ENCODE measurements around the gene UNC13D.

Gene UNC13D

DNA sequence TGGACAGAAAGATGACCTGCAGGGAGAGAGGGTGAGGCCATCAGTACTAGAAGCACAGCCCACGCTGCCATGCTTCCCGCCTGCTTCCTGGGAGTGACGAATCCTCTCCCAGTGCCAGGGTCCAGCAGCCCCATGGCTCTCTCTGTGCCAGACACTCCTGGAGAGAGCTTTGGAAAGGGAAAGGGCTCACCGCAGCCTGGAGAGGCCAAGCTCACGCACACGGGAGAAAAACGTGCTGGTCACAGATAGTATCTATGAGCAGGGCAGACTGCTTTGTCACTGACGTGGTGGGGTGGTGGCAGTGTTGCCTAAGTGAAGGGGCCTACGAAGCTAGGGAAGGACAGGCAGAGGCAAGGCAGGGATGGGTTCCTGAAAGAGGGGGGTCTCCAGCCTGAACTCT, 5.5 kb upstream of the UNC13D start:
- no peak for DNase-seq

DNA sequence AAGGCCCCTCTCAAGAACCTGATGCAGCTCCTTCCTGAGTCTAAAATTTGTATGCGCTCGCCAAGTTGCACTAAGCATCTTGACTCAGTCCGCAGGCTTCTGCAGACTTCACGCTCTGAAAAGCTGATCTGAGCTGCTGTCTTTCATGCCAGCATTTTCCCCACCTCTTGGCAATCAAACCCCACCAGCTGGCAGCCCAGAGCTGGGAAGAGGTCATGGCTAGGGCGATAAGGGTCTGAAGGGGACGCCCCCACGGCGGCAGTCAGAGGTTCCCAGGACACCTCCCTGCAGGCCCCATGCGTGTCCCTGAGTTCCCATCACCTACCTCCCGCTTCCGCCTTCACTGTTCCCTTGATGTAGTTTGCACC, 5.1 kb upstream of the UNC13D start:
- DNase-seq = no peak

DNA sequence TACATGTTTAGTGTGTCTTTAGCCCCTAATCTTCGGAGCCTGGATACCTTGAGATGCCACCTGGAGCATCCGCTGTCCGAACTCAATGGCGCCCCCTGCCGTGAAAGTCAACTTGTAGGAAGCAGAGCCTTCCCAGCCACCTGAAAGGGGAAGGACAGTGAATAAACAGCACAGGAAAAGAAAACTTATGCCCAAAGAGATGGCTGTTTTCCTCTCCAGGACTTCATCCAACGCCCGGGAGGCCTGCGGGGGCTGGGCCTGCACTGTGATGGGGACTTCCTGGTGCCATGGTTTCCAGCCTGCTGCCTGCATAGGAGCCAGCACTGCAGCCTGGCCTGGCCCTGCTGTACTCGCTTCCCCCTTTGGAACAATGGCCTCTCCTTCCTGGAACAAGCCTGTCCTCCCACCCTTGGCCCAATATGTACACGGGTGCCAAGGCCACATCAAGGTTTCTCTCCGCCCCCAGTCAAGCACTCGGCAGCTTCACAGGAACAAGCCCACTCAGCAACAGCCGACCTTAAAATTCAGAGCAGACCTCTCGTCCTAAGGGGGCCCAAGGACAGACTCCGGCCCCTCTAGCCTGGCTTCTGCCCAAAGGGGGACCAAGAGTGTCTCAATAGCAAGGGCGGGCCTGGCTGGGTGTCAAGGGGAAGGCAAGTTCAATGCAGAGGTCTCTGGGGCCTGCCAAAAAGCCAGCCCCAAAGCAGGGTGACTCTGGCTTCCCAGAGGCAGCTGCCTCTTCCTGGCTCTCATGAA, 4.5 kb upstream of the UNC13D start:
- peak; percentile 27 for DNase-seq

DNA sequence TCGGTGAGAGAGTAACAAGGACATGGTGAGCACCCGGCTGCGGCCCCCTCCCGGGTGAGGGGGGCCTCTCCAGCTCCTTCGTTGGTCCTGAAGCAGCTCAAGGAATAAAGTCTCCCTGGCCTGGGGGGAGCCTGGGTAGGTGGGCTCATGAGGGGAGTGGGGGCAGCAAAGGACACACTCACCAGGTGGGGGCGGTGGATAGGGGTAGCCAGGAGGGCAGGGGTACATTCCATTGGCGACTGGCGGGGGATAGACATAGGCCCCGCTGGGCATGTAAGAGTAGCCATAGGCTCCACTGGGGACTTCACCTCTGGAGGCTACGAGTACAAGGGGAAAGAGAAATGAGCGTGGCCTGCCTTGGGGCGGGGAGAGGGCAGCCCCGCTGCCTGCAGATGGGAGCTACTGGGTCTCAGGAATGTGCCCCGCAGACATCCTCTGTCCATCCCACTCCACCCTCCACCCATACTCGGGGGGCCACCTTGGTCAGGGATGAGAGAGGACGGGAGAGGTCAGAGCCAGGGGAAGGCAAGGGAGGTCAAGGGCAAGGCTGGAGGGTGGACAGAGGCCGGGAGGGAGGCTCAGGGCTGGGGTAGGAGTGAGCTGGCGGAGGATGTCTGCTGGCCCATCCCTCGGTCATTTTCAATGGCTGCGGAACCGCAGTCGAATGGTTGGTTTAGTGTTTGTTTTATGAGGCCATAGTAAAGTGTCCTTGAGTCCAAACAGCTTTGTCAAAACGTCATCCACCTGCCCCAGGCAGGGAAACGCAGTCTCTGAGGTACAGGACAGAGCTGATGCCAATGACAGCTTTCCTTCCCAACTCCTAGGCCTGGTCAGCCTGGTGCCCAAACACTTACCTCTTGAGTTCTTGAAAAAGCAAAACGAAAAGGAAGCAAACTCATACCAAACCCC, 3.7 kb upstream of the UNC13D start:
- no peak for DNase-seq

DNA sequence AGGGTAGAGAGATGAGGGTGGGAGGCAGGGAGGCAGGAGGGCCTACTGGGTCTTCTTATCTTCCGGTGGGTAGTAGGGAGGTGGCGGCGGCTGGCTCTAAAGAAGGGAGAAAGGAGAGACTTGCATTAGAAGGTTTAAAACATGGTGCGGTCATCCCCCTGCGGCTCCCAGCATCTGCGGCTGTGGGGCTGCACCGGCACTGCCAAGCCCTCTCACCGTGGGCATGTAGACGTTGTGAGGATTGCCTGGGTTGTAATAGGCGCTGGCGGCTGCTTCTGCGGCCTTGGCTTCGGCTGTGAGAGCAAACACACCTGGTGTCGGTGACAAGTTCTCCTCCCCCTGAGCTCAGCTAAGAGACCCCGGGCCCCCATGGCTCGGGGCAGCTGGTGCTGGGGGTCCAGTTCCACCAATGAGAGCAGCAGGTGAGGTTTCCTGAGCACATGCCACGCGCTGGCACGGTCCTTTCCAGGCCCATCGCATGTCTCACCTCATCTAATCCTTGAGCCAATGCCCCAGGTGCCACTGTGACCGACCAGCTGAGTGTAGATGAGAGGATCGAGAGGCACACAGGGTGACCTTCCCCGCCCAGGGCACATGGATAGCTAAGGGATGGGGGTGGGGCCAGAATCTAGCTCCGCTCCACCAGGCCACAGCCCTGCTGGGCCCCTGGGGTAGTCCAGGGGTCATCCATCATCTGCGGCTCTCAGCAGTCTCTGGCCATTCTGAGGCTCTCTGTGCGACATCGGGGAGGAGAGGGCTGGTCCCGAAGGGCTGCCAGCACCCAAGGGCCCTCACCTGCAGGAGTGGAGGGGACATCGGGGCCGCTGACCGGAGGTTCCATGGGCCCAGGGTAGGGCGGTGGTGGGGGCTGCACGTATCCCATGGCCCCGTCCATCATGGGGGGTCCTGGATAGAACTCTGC, 2.7 kb upstream of the UNC13D start:
- no peak for DNase-seq

DNA sequence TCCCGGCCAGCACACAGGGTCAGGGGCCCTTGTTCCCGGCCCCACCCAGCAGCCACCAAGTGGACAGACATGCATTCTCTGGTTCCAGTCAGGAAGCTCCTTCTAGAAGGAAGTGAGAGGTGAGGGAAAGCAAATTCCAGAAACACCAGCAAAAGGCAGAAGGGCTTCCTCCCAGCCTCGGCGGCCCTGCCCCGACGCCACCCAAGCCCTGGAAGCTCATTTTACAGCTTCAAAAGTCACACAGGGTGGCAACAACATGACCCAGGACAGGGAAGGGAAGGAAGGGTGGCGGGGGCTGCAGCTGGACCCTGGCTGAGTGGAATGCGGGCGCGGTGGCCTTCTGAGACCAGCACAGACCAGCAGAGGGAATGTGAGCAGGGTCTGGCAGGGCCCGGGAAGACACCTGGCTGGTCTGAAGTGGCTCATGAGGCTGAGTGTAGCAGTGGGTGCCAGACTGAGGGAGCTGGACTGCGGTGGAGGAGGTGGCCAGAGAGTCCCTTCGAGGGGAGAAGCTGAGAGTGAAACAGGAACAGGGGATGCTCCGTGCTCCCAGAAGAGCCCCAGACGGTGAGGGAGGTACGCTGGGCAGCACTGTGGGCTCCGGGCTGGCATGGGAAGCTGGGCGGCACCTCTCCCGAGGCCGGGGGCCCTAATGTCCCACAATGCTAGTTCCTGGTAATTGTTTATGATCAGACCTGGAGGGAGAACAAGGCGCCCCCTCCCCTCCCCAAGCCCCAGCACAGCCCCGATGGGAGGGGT, 1.9 kb upstream of the UNC13D start:
- no peak for DNase-seq

DNA sequence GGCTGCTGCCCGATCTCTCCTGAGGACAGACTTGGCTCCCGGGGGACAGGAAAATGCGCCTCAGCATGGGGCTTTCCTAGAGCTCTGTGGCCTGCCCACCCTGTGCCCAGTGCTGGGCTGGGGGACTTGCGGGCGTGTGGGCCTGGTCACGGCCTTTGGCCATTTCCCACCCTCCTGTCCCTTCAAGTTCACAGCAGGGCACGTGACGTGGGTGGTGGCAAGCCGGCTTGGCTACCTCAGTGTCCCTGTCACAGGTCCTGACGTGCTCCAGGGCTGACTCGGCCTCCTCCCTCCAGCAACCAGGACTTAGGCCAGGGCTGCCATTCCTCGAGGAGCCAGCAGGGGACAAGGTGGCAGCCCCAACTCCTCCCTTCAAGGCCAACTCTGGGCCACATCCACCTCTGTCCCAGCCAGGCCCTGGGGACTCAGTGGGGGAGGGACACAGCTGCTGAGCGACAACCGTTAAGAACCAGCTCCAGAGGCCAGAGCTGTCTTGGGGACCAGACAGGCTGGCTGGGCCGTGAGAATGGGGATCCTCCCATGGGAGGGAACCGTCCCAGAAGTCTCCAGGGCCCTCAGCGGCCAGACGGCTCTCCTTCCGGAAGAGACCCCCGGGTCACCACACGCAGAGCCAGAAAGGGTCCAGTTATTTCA, 981 bp upstream of the UNC13D start:
- DNase-seq = peak; percentile 11

DNA sequence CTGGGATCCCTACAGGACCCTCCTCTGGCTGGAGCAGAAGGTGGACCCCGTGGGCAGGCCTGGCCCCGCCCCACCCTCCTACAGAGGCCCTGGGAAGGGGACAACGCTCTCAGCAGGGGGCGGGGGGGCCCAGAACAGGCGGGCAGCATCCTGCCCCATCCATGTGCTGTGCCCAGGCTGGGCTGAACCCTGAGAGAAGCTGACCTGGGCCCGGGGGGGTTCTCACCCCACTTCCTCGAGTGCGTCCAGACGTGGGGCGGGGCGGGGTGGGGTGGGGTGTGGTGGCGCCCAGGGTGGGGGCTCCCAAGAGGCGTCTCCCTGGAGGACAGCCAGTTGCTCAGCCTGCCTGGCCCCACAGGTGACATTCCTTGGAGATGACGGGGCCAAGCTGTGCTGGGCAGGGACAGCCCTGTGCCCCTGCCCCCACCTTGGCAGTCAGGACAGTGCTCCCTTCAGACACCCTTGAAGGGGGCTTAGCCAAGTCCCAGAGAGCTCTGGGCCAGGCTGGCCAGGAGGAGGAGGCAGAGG, 390 bp upstream of the UNC13D start:
- DNase-seq = no peak

DNA sequence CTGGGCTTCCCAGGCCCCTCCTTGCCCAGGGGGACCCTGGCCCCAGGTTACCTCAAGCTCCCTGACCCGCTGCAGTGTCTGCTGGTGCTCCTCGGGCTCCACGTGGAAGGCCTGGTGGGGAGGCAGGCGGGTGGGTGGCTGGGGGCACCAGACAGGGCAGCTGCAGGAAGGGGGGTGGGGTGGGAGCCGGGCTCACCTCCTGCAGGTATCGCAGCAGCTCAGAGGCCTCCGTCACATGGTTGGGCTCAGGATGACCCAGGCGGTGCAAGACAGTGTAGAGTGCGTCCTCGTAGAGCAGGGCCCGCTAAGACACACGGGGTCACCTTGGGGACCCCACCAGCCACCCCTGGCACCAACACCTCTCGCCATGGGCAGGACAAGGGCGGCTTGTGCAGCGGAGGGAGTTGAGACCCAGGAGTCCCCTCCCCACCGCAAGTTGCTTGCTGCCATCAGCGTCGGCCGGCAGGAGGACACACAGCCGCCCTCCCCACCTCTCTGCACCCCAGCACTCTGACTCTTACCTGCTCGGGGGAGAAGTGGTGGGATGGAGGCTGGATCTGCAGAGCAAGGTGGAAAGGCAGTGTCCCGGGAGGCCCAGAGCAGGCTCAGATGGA, 1.1 kb downstream of the UNC13D start:
- no peak for DNase-seq

DNA sequence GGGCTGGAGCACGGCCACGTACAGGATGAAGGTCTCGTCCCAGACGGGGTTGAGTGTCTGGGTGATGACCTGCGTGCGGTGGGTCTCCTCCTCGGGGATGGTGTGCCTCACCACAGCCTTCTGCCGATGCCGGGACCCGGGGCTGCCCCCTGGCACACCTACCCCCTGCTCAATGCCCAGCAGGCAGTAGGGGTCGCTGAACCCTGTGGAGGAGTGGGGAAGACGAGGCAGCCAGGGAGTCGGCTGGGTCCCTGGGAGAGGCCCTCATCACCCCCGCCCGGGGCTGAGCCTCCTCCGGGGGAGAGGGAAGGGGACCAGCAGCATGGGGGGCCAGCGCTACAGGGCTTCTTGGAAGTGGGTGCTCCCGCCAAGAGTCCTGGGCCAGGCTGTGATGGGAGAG, 1.8 kb downstream of the UNC13D start:
- DNase-seq = no peak

DNA sequence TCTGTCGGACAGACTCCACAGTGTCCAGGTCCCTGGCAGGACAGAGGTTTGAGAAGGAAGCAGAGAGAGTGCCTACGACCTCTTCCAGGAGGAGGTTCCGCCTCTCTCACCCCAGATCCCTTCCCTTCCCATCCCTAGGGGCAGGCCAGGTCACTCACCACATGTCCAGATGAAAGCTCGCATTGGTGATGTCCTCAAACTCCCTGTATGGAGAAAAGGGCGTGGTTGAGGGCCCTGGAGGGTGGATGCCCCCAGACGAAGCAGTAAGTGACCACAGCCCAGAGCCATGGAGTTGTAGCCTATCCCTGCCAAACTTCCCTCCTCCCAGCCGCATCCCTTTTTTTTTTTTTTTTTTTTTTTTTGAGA, 3.4 kb downstream of the UNC13D start:
- DNase-seq = no peak

DNA sequence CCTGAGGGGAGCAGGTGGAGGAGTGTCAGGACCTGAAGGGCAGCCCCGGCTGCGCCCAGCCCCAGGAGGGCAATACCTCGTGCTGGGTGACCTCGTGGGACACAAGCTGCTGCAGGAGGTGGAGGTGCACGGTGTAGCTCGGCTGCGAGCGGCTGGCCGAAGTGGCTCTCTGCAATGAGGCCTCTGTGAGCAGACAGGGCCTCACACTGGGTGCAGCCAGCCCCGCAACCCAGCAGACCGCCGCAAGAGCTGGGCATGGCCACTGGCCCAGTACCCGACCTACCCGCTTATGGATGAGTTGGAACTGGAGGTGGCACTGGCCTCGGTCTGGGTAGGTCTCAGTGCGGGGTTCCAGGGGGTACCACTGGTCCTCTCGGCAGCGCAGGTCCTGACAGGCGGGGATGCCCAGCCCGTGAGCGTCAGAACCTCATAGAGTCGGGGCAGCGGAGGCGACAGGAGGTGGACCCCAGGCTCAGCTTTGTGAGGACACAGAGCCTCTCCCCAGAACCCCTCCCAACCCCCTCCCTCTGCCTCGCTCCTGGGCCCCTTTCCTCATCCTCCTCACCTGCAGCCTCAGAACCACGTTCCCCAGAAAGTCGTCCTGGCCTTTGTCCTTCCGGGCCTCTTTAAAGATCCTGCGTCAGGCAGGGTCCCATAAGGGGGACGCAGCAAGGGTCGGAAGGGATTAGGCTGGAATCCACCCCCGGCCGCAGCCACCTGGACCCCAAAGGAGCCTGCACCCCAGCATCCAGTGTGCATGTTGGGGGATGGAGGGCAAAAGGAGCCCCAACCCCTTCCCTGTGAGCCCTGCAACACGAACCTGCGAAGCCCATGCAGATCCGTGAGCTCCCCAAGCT, 4.0 kb downstream of the UNC13D start:
- DNase-seq = no peak

DNA sequence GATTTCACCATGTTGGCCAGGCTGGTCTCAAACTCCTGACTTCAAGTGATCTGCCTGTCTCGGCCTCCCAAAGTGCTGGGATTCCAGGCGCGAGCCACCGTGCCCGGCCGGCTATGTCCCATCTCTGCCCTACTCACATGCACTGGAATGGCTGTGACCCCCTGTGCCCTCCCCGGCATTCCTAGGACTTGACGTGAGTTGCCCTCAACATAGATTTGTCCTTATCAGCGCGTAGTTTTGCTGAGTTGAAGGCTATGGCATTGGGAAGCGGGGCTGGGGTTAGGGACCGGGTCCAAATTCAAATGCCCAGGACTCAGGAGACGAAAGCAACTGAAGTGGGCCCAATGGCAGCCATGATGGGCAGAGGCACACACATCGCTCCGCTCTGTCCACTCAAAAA, 5.8 kb downstream of the UNC13D start:
- no peak for DNase-seq

DNA sequence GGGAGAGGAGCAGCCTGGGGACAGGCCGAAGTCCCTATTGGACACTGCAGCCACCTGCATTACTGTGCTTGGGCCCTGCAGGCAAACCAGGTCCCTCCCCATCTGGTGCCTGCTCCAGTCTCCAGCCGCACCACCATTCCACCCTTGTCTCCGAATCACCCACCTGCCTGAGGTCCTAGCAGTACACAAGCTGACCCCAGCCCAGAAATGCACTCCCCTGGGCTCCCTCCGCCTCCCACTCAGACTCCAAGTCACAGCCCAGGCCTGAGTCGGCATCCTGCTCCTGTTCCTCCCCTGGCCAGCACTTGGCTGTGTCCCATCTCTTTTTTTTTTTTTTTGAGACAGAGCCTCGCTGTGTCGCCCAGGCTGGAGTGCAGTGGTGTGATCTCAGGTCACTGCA, 6.3 kb downstream of the UNC13D start:
- no peak for DNase-seq

DNA sequence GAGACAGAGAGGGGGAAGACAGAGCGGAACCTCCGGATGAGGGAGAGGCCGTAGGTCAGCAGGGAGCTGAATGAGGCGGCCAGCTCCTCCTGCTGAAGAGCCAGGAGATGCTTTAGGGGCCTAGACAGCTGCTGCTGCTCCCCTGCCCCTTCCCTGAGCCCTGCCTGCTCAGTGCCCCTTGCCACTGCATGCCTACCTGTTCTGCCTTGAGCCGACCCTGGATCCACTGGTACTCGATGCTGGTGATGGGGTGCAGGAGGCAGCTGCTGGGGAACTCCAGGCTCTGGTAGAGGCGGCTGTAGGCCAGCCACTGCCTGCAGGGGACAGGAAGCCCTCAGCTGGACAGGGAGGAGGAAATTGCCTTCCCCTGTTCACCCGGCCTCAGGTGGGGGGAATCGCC, 7.6 kb downstream of the UNC13D start:
- DNase-seq = no peak

DNA sequence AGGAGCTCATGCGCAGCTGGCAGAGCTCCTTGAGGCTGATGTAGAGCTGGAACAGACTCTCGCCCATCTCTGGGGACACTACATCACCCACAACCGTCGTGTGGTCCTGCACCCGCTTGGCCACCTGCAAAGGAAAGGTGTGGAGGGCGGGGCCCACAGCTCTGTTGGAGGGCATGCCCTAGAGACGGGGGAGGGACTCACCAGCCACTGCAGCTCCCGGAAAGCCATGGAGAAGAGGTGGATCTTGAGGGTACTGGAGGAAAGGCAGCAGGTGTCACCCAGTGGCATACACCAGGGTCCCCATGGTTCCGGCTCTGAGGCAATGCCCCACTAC, 8.6 kb downstream of the UNC13D start:
- DNase-seq = no peak

DNA sequence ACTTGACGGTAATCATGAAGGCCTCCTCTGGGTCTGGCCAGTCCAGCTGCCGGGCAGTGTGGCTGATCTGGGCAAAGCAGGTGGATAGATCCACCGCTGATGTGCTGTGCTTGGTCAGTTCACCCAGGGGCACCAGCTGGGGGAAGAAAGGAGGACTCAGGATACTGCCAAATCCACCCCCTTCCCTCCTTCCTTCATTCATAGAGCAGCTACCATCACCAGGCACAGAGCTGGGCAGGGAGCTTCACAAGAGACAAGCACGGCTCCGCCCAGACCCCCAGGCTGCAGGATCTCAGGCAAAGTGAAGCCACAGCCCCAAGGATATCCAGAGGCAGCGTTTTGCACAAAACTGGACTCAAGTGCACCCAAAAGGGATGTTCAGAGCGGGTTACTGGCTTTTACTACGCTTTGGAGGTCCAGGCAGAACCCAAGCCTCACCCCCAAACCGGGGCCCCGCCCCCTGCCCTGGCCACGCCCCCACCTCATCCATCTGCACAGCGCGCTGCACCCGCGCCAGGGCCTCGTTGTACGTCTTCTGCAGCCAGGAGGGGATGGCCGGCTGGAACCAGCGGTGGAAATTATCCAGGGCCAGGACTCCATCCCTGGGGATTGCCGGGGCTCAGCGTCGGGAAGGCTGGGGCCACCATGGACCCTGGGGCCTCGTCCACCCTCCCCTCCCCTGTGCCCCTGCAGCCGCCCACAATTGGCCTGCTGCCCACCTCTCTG, 9.1 kb downstream of the UNC13D start:
- no peak for DNase-seq

DNA sequence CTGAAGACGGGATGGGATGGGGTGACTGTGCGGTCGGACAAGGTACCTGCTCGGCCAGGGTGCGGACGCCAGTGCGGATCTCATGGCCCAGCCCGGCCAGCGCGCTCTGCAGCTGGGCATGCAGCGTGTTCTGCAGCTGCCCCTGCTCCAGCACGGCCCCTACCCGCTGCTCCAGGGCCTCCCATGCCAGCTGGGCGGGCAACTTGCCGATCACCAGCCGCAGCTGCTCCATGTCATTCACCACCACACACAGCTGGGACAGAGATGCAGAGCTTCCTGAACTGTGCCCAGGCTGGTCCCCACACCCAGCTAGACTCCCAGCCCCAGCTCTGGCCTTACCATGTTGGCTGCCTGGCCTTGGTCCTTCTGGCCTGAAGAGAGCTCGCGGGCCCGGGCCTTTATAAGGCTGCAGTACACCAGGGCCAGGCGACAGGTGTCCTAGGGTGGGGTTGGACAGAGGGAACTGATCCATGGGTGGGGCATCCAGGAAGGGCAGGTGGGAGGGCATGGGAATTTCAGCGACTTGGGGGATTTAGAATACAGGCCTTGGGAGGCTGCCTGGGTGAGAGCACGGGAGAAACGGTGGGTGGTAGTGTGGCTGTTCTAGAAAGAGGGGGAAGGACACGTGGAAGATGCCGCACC, 9.8 kb downstream of the UNC13D start:
- no peak for DNase-seq

Data from NCI-H526 treated with DMSO at 0.1 percent for 48 hours (cell line).